Stimulated activated CD4-positive, alpha-beta T cell treated with anti-CD3 and anti-CD28 coated beads, Interleukin-4, amount 100 ng/mL, for 24 hours (primary cell): Measurements from ENCODE around the gene ADAMTS17.
"Not testable (repeated sequence)": the region's sequence is repeated elsewhere in the genome, so short reads cannot be mapped to it uniquely, and the experiment has no call there.

Experiments
- DNase-seq: peaks from one replicate; pipeline ENCODE4 v3.0.0-alpha.2; 2020

Gene ADAMTS17

GRCh38 chr15:100339999-100340398 lies 1.8 kb downstream of the ADAMTS17 start:
- no peak for DNase-seq

GRCh38 chr15:100339451-100339850 lies 2.3 kb downstream of the ADAMTS17 start:
- DNase-seq, result not testable (repeated sequence)

GRCh38 chr15:100338971-100339444 lies 2.8 kb downstream of the ADAMTS17 start:
- peak; percentile 54 for DNase-seq

DNA sequence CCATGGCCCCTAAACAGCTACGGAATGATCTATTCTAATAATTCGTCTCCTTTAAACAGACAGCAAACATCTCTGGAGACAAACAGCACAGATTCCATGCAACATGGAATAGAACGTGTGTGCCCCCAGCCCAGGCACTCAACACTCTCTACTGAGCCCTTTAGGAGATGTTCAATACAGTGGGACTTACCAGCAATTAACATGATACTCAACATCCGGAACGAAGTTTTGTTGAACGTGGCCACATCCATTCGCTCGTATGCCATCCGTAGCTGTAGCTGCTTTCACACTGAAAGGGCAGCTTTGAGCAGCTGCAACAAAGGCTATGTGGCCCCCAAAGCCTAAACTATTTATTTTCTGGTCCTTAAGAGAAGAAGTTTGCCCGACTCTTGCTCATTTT lies 3.5 kb downstream of the ADAMTS17 start:
- no peak for DNase-seq

GRCh38 chr15:100337096-100338044 lies 4.4 kb downstream of the ADAMTS17 start:
- DNase-seq, result no peak

GRCh38 chr15:100336061-100336460 lies 5.7 kb downstream of the ADAMTS17 start:
- no peak for DNase-seq

- DNase-seq, result no peak
Measured at GRCh38 chr15:100335335-100335999, 6.3 kb downstream of the ADAMTS17 start.

- DNase-seq, result no peak
Measured at GRCh38 chr15:100334905-100335304, 6.9 kb downstream of the ADAMTS17 start.

- no peak for DNase-seq
Measured at GRCh38 chr15:100334456-100334855, 7.3 kb downstream of the ADAMTS17 start.

DNA sequence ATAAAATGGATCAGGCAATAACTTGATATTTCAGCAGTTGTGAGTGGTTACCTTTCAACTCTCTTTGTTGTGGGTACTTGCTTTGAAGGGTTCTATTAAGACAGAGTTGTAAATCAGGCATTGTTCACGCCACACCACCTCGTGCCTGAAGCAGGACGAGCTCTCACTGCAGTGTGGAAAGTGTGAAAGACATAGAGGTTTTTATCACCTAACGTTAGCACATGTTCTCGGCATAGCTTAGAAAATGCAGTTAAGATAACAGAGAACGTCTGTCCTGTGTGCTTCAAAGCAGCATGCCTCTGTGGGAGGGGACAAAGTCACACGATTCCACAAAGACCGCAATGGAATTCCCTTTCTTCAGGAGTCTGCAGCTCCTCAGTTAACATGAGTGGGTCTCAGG lies 7.8 kb downstream of the ADAMTS17 start:
- no peak for DNase-seq

GRCh38 chr15:100333236-100333635 lies 8.5 kb downstream of the ADAMTS17 start:
- no peak for DNase-seq

DNA sequence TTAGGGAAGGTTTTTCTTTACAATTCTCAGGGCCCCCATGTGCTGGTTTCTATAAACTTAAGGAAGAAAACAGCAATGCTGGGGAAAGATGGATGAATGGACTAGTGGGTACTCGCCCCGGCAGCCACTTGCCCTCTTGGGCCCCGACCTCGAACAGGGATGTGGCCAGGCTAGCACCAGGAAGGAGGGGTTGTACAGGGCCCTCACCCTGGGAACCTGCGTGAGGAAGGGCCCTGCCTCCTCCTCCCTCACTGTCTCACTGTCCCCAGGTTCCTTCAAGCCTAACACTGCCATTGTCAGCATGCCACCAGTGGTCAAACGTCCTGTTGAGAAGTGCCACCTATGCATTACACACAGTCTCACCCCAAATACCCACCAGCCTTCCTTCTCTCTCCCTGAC lies 9.1 kb downstream of the ADAMTS17 start:
- no peak for DNase-seq

DNA sequence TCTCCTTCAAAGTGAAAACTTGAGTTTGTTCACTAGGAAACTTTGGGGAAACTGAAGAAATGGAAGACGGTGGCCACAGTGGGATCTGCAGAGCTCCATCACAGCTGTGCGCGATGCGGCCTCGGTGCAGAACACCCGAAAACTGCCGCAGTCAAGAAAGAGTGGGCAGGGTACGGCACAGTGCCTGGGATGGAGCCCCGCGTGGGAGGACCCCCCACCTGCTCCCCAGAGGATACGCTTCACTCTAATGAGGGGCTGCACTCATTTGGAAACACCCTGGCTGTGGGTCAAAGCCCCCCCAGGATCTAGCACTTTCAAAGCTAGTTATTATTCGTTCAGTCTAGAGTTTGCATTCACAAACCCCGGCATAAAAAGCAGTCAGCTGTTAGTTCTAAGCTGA lies 9.5 kb downstream of the ADAMTS17 start:
- DNase-seq, result no peak

DNA sequence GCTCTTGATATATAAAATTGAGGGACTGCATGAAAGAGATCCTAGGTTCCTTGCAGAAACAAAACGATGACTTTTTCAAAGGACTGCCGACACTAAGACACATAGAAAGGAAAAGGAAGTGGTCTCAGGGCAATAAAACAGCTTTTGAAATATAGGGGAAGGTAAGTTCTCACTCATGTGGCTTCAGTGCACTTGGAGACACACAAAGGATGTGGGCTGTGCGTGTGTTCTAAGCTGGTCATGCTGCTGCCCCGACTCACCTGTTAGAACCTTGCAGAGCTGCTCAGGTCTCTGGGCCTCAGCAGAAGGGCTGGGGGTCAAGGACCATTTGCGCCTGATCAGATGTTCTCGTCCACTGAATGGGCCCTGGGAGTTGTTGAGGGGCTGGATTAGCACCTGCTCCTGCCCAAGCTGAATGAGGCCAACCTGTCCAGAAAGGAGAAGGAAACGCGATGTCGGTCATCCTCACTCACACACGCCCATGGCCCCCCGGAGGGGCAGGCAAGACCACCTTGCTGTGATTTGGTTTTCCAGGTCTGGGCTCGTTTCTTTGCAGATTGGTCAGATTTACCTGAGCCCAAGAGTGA lies 11.1 kb downstream of the ADAMTS17 start:
- DNase-seq, result no peak

- DNase-seq, result peak; percentile 39
Measured at GRCh38 chr15:100330221-100330620, 11.6 kb downstream of the ADAMTS17 start.

GRCh38 chr15:100328796-100329195 lies 13.0 kb downstream of the ADAMTS17 start:
- DNase-seq, result no peak

DNA sequence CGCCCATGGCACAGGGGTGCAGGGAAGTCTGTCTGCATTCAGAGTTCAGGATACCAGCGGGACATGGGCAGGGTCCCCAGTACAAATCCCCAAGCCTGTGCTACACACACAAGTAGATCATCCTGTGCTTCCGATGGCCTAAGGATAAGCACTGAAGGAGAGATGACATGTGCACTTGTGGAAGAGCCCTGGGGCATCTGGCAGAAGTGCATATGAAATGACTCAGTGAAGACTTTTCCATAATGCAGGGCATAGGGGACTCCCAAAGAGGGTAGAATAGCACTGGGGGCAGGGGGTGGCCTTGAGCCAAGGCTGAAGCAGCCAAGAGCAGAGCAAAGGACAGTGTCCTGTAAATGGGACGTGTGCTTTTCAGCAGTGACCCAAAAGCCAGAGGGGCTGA lies 22.9 kb downstream of the ADAMTS17 start:
- DNase-seq, result no peak

- DNase-seq, result no peak
Measured at GRCh38 chr15:100314809-100315400, 26.9 kb downstream of the ADAMTS17 start.

DNA sequence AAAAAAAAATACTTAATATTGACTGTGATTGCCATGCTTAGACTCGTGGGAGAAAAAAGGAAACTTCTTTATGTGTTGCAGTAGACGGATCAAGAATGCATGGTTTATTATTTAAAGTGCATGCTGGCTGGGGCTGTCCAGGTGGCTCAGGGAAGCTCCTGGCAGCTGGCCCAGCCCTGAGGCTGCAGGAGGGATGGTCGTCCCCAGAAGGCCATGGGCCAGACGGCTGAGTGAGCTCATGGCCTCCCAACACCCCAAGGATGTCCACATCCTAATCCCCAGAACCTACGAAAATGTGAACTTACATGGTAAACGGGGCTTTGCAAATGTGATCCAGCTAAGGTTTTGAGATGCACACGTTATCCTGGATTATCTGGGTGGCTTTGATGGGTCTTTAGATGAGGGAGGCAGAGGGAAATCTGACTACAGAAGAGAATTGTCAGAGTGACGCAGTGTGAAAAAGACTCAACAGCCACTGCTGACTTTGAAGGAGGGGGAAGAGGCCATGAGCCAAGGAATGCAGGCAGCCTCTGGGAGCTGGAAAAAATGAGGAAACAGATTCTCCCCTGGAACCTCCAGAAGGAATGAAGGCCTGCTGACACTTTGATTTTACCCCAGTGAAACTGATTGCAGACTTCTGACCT lies 29.8 kb downstream of the ADAMTS17 start:
- DNase-seq, result no peak

GRCh38 chr15:100311154-100311625 lies 30.6 kb downstream of the ADAMTS17 start:
- DNase-seq, result no peak

- no peak for DNase-seq
Measured at GRCh38 chr15:100310513-100311153, 31.1 kb downstream of the ADAMTS17 start.

- DNase-seq, result no peak
Measured at GRCh38 chr15:100310041-100310405, 31.8 kb downstream of the ADAMTS17 start.
